ENCODE data around the gene MRPS22. TPM values are rescaled to one million over a fixed set of nuclear protein-coding genes. Genes with fewer than 3 reads are reported as not detected.
"Not testable (repeated sequence)": the region's sequence is repeated elsewhere in the genome, so short reads cannot be mapped to it uniquely, and the experiment has no call there.

The MRPS22 gene
- total RNA-seq, 1 donor from 2014 or later: 71.7 TPM

DNA sequence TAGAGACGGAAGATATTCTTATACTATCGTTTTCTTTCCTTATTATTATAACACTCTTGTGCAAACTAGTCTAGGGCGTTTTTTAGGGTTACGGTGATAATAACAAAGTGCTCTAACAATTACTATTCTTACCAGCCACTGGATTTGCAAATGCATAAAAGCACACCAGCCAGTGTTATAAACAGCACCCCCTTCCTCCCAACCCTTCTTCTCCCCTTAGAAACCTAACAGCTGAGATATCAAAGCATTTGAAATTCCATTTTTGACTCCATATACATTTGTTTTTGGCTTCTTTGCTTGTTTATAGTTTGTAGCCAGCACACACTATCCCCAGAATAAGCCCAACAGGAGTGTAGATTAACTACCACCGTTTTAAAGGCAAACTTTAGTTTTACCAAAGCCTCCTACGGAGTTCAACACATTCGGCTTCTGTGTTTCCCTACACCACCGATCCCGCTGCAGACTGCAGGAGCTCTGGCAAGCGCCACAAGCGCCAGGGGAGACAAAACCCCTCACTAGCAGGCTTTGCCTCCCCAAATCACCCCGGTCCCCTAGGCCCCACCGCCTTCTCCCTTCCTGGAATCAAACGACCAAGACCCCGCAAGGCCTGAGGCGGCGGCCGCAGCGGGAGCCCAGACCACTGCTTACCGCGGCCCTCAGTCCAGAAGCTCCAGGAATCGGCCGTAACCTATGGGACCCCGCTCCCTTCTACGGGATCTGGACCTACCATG lies 45.2 kb downstream of the MRPS22 start:
- FAIRE-seq: no peak
- no peak for DNase-seq (ENCODE audit: low spot score in 2 of 2)

DNA sequence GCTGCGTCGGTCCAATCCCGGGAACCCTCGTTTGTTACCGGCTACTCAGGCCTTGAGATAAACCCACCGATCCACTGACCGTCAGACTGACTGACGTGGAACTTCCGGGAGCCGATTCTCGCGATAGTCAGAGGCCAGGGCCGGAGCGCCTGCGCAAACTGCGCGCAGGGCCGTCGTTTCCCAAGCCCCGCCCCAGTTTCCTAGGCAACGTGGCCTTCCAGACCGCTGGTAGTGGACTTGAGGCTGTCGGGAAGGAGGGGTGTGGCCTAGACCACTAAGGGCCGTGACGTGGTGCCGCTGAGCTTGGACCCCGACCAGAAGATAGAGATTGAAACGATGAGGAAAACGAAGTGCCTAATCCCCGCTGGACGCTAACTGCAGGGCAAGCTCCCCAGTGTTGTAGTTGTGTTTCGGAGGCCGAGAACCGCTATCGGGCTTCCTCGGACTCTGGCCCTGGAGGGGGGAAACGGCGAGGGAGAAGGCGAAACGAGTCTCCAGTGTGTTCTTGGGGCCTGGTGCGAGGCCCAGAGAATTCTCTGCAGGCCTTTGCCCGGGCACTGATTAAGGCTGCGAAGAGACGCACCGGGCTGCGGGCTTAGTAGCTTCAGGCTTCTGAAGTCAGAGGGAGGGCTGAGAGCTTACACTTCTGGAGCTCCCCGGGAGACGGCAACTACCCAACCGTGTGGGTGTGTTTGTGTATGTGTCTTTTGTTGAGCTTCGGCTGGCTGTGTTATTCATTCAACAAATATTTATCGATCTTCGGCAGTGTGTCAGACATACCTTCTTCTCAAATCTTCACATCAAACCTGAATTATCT lies 45.9 kb downstream of the MRPS22 start, which contains the start of gene COPB2:
Gene COPB2 (minus strand): TSS at position 96 of the 817 bp plus-strand sequence. CDS start 97 bp downstream, outside the sequence.
- FAIRE-seq: peak; percentile 64
- DNase-seq (ENCODE audit: low spot score in 2 of 2): peak; percentile 73 to 92

DNA sequence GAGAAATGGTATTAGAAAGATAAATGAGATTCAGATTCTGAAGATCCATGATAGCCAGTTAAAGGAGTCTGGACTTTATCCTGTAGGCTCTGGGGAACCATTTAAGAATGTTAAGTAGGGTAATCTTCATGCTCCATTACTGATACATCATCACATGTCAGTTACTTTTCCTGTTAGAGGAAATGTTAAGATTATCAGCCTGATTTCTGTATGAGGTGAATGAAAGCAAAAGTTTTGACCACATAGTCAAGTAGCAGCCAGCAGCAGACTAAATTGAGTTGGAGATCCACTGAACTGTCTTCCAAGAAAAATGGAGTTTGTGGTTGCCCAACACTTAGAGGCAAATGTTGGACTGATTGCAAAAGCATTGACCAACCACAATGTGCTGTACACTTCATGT lies 50.3 kb downstream of the MRPS22 start:
- FAIRE-seq (no peak), DNase-seq (ENCODE audit: low spot score in 2 of 2) (no peak)

DNA sequence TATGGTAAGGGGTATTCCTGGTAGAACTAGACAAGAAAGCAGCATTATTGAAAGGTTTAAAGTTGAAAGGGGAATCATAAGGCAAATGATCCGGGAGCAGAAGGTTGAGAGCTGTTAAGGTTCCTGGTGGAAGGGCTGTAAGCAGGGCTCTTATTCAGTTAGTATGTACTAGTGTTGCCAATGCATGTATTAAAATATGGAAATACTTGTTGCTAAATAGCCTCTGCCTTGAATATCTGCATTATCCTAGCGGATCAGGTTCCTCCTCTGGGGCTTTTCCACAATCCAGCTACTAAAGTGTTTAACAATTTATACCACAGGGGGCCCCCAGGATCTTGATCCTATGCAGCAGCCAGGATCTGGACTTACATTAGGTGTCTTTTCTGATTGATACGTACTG lies 52.9 kb downstream of the MRPS22 start:
- no peak for DNase-seq (ENCODE audit: low spot score in 2 of 2)
- FAIRE-seq: no peak

DNA sequence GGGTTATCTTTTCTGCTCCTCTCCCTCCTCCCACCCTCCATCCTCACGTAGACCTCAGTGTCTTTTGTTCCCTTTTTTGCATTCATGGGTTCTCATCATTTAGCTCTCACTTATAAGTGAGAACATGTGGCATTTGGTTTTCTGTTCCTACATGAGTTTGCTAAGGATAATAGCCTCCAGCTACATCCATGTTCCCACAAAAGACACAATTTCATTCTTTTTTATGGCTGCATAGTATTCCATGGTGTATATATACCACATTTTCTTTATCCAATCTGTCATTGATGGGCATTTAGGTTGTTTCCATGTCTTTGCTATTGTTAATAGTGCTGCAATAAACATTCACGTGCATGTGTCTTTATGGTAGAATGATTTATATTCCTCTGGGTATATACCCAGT lies 57.3 kb downstream of the MRPS22 start:
- DNase-seq (ENCODE audit: low spot score in 2 of 2); FAIRE-seq: not testable (repeated sequence)

Small RNA genes lying within 50 kb of the gene (small RNA-seq; reads per million reads assigned to genes)
- not detected for gene RF00026

Other genes with a start within 250 kb of the MRPS22 start
- gene COPB2, start 45.6 kb downstream of the MRPS22 start, total RNA-seq: 84.0 TPM
- gene RBP2, start 132.5 kb downstream of the MRPS22 start, total RNA-seq: not detected
- 32.6 TPM for gene RBP1, start 195.7 kb downstream of the MRPS22 start, total RNA-seq

Data from frontal cortex (tissue), 4 donors.